ENCODE data around the gene MT1X. TPM values are rescaled to one million over a fixed set of nuclear protein-coding genes. Genes with fewer than 3 reads are reported as not detected.

MT1X gene
- total RNA-seq, 2 experiments from 2014 or later, result 17.1 to 21.2 TPM

DNA sequence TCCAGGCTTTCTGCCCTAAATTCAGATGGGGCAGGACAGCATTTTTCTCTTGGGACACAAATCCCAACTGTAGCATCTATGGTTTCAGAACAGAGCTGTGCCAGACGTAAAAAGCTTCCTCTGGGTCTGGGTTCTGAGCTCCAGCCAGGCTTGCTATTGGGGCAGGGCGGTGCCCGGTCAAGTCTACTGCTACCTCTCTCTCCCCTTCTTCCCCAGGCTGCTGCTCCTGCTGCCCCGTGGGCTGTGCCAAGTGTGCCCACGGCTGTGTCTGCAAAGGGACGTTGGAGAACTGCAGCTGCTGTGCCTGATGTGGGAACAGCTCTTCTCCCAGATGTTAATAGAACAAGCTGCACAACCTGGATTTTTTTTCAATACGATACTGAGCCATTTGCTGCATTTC, 48.7 kb upstream of the MT1X start:
- intact Hi-C loops (cut with micrococcal nuclease; ENCODE audit: unreplicated experiment), result no loop called here
- CTCF ChIA-PET (ENCODE audit: unreplicated experiment), result interaction anchor here (0.6 kb wide), 1 partner anchor 744 kb away, joined by 3 read pairs; no protein-coding TSS in a partner anchor

DNA sequence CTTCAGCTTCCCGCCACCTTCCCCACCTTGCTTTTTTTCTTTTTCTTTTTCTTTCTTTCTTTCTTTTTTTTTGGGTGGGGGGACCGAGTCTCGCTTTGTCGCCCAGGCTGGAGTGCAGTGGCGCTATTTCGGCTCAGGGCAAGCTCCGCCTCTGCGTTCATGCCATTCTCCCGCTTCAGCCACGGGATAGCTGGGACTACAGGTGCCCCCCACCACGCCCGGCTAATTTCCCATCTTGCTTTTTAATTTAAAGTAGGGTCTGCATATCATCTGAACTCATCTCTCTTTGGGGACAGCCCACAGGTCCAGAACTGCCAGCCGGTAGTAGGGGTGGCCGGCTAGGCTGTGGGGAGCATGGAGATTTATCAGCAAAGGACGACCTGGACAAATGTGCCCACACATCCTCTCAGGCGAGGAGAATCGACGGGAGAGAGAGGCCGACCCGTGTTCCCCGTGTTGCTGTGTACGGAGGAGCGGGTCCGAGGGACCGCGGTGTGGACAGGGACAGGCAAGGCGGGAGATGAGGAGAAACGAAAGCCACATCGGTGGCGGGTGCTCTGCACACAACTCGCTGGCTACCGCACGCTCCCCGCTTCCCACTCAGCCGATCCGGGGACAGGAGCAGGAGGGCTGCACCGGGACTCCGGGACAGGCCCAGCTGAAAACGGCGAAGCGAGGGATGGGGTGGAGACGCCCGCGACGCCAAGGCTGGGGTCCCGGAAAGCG, 47.4 kb upstream of the MT1X start:
- Histone ChIP-seq H3K27ac (ENCODE audit: low read depth, low read length, poor library complexity, severe bottlenecking) (no peak overlapping the region), H3K4me3 (ENCODE audit: low read depth, low read length, poor library complexity, severe bottlenecking) (no peak overlapping the region), H4K20me1 (ENCODE audit: insufficient read depth, low read length) (no peaks in the 10 kb centered on the region), H3K9me3 (ENCODE audit: low read length) (no peaks in the 10 kb centered on the region), H3K4me1 (ENCODE audit: insufficient read depth, low read length, poor library complexity, severe bottlenecking) (peaks cover 7% of the 10 kb centered on the region), H3K36me3 (ENCODE audit: insufficient read depth, low read length) (no peaks in the 10 kb centered on the region), H3K79me2 (ENCODE audit: insufficient read depth, low read depth, low read length) (no peaks in the 10 kb centered on the region), H3K4me2 (ENCODE audit: low read length) (no peak overlapping the region), H3K9me2 (ENCODE audit: insufficient read depth, low read length) (no peaks in the 10 kb centered on the region), H2AFZ (ENCODE audit: low read length) (no peak overlapping the region)
- POLR2A ChIA-PET, result no interaction called here
- intact Hi-C loops (cut with micrococcal nuclease; ENCODE audit: unreplicated experiment), result no loop called here
- no peak for TF ChIP-seq EZH2phosphoT487 (IDR thresholded peaks at IDR 0.05; ENCODE audit: borderline replicate concordance, low read depth, low read length)
- TF ChIP-seq, protein P1, sequence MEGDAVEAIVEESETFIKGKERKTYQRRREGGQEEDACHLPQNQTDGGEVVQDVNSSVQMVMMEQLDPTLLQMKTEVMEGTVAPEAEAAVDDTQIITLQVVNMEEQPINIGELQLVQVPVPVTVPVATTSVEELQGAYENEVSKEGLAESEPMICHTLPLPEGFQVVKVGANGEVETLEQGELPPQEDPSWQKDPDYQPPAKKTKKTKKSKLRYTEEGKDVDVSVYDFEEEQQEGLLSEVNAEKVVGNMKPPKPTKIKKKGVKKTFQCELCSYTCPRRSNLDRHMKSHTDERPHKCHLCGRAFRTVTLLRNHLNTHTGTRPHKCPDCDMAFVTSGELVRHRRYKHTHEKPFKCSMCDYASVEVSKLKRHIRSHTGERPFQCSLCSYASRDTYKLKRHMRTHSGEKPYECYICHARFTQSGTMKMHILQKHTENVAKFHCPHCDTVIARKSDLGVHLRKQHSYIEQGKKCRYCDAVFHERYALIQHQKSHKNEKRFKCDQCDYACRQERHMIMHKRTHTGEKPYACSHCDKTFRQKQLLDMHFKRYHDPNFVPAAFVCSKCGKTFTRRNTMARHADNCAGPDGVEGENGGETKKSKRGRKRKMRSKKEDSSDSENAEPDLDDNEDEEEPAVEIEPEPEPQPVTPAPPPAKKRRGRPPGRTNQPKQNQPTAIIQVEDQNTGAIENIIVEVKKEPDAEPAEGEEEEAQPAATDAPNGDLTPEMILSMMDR (conservative IDR thresholded peaks at IDR 0.05; ENCODE audit: low read length), result no peak
- no peak for DNase-seq (ENCODE audit: low spot score)
- BruUV-seq (replicated peaks), result no TSS peak
- CTCF ChIA-PET (ENCODE audit: unreplicated experiment), result no interaction called here

More for the DNA sequence above, 48.7 kb upstream of the MT1X start:
- Histone ChIP-seq H2AFZ (ENCODE audit: low read length) (no peak overlapping the region), H3K9me3 (ENCODE audit: low read length) (no peaks in the 10 kb centered on the region), H3K36me3 (ENCODE audit: insufficient read depth, low read length) (no peaks in the 10 kb centered on the region), H3K9me2 (ENCODE audit: insufficient read depth, low read length) (no peaks in the 10 kb centered on the region), H3K27ac (ENCODE audit: low read depth, low read length, poor library complexity, severe bottlenecking) (no peak overlapping the region), H3K79me2 (ENCODE audit: insufficient read depth, low read depth, low read length) (no peaks in the 10 kb centered on the region), H3K4me2 (ENCODE audit: low read length) (no peak overlapping the region), H3K4me3 (ENCODE audit: low read depth, low read length, poor library complexity, severe bottlenecking) (no peak overlapping the region), H4K20me1 (ENCODE audit: insufficient read depth, low read length) (no peaks in the 10 kb centered on the region), H3K4me1 (ENCODE audit: insufficient read depth, low read length, poor library complexity, severe bottlenecking) (peaks cover 9% of the 10 kb centered on the region)
- TF ChIP-seq, protein P1 (conservative IDR thresholded peaks at IDR 0.05; ENCODE audit: low read length), result no peak
- no peak for TF ChIP-seq EZH2phosphoT487 (IDR thresholded peaks at IDR 0.05; ENCODE audit: borderline replicate concordance, low read depth, low read length)
- DNase-seq (ENCODE audit: low spot score), result no peak
- BruUV-seq (replicated peaks), result no TSS peak
- POLR2A ChIA-PET, result no interaction called here

DNA sequence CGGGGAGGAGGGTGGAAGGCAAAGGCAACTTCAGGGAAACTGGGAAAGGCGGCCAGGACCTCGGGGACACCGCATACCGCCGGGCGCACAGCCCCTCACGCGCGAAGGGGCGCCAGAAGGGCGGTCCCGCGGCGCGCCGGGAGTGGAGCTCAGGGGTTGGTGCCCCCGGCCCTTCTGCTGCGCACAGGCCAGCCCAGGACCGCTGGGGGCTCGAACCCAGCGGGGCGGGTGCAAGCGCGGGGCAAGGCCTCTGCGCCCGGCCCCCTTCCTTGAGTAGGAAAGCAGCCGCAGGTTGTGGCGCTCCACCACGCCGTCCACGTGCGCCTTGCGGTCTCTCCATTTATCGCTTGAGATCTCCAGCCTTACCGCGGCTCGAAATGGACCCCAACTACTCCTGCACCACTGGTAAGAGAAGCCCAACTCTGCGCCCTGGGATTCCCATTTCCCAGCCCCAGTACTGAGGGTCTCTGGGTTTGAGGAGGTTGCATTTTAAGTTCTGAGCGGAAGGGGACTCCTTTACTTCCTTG, 46.8 kb upstream of the MT1X start:
- no peaks in the 10 kb centered on the region for H3K36me3 ChIP-seq (ENCODE audit: insufficient read depth, low read length)
- H3K9me2 ChIP-seq (ENCODE audit: insufficient read depth, low read length), result no peaks in the 10 kb centered on the region
- TF ChIP-seq, protein P1 (conservative IDR thresholded peaks at IDR 0.05; ENCODE audit: low read length), result no peak
- no peak for TF ChIP-seq EZH2phosphoT487 (IDR thresholded peaks at IDR 0.05; ENCODE audit: borderline replicate concordance, low read depth, low read length)
- H3K9me3 ChIP-seq (ENCODE audit: low read length), result no peaks in the 10 kb centered on the region
- no peaks in the 10 kb centered on the region for H4K20me1 ChIP-seq (ENCODE audit: insufficient read depth, low read length)
- intact Hi-C loops (cut with micrococcal nuclease; ENCODE audit: unreplicated experiment), result no loop called here
- no peak overlapping the region for H2AFZ ChIP-seq (ENCODE audit: low read length)
- H3K27ac ChIP-seq (ENCODE audit: low read depth, low read length, poor library complexity, severe bottlenecking), result no peak overlapping the region
- no peak overlapping the region for H3K4me3 ChIP-seq (ENCODE audit: low read depth, low read length, poor library complexity, severe bottlenecking)
- H3K4me2 ChIP-seq (ENCODE audit: low read length), result no peak overlapping the region
- H3K4me1 ChIP-seq (ENCODE audit: insufficient read depth, low read length, poor library complexity, severe bottlenecking), result peaks cover under 1% of the 10 kb centered on the region
- no TSS peak for BruUV-seq (replicated peaks)
- CTCF ChIA-PET (ENCODE audit: unreplicated experiment), result no interaction called here
- H3K79me2 ChIP-seq (ENCODE audit: insufficient read depth, low read depth, low read length), result no peaks in the 10 kb centered on the region
- POLR2A ChIA-PET, result no interaction called here
- DNase-seq (ENCODE audit: low spot score), result no peak

Data from OCI-LY7 (cell line).